ENCODE data around the gene AMBRA1.

- no peak for TF ChIP-seq EZH2 (IDR thresholded peaks at IDR 0.05; ENCODE audit: borderline replicate concordance, low read depth, low read length, severe bottlenecking)
- TF ChIP-seq, protein P1, sequence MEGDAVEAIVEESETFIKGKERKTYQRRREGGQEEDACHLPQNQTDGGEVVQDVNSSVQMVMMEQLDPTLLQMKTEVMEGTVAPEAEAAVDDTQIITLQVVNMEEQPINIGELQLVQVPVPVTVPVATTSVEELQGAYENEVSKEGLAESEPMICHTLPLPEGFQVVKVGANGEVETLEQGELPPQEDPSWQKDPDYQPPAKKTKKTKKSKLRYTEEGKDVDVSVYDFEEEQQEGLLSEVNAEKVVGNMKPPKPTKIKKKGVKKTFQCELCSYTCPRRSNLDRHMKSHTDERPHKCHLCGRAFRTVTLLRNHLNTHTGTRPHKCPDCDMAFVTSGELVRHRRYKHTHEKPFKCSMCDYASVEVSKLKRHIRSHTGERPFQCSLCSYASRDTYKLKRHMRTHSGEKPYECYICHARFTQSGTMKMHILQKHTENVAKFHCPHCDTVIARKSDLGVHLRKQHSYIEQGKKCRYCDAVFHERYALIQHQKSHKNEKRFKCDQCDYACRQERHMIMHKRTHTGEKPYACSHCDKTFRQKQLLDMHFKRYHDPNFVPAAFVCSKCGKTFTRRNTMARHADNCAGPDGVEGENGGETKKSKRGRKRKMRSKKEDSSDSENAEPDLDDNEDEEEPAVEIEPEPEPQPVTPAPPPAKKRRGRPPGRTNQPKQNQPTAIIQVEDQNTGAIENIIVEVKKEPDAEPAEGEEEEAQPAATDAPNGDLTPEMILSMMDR (IDR thresholded peaks at IDR 0.05; ENCODE audit: borderline replicate concordance, extremely low read depth, low read length, poor library complexity, severe bottlenecking), result no peak
Measured at GRCh38 chr11:46383974-46384701, 209.7 kb downstream of the AMBRA1 start.
